Fibroblast of lung (primary cell): ENCODE data around the gene OPA3.

Experiments used
- EZH2 ChIP-seq: IDR thresholded peaks from 2 replicates; pipeline ENCODE4 v1.5.1; 2012; ENCODE audit warnings: low read length, control low read depth, mild to moderate bottlenecking; ENCODE audit errors: missing control alignments
- TF ChIP-seq, protein P1 (sequence below), 2 donors: IDR thresholded peaks in 1 of 2; conservative IDR thresholded peaks in 1 of 2; 1 replicate in 1 of 2; 2 replicates in 1 of 2; pipeline ENCODE4 v1.5.1; 2011 to 2012; ENCODE audit warnings: low read length in 2 of 2, control low read depth in 1 of 2, inconsistent platforms in 1 of 2, low read depth in 1 of 2, mild to moderate bottlenecking in 1 of 2

DNA sequence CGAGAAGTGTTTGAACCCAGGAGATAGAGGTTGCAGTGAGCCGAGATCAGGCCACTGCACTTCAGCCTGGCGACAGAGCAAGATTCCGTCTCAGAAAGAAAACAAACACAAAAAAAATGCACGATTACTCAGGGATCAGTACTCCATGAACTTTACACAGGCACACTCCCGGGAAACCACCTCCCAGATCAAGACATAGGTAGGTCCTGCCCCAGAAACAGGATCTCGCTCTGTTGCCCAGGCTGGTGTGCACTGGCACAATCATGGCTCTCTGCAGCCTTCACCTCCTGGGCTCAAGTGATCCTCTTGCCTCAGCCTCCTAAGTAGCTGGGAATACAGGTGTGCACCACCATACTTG is 66.2 kb downstream of the OPA3 start:
- TF ChIP-seq, protein P1, sequence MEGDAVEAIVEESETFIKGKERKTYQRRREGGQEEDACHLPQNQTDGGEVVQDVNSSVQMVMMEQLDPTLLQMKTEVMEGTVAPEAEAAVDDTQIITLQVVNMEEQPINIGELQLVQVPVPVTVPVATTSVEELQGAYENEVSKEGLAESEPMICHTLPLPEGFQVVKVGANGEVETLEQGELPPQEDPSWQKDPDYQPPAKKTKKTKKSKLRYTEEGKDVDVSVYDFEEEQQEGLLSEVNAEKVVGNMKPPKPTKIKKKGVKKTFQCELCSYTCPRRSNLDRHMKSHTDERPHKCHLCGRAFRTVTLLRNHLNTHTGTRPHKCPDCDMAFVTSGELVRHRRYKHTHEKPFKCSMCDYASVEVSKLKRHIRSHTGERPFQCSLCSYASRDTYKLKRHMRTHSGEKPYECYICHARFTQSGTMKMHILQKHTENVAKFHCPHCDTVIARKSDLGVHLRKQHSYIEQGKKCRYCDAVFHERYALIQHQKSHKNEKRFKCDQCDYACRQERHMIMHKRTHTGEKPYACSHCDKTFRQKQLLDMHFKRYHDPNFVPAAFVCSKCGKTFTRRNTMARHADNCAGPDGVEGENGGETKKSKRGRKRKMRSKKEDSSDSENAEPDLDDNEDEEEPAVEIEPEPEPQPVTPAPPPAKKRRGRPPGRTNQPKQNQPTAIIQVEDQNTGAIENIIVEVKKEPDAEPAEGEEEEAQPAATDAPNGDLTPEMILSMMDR (conservative IDR thresholded peaks at IDR 0.05 in 1 of 2, IDR thresholded peaks at IDR 0.05 in 1 of 2; ENCODE audit: low read depth in 1 of 2, low read length in 2 of 2): no peak
- no peak for TF ChIP-seq EZH2
